CD4-positive, alpha-beta T cell (primary cell): ENCODE data around the gene TMCC3. TPM values are rescaled to one million over a fixed set of nuclear protein-coding genes. Genes with fewer than 3 reads are reported as not detected.

Source experiments
- ATAC-seq: fragments of 200-7000 bp; cut with Tn5 transposase; one replicate; pipeline ENCODE4 v1.10.0; 2022; ENCODE audit warnings: mild to moderate bottlenecking; ENCODE audit not compliant: poor library complexity
- CTCF ChIA-PET: fragments of 350-600 bp; sonication (Branson Sonifier 250); formaldehyde crosslinking; loops from one replicate; lab custom pipeline; 2021; ENCODE audit warnings: antibody characterized with exemption, inconsistent platforms; lab: Charles Lee
- POLR2A ChIA-PET: fragments of 350-600 bp; sonication (Branson Sonifier 250); formaldehyde crosslinking; loops from one replicate; lab custom pipeline; 2021; ENCODE audit warnings: antibody characterized with exemption, inconsistent platforms; lab: Charles Lee
- DNase-seq, 14 experiments: peaks; one replicate each; pipeline ENCODE4 v3.0.0-alpha.2; 2013 to 2020; ENCODE audit warnings: mixed read lengths in 2 of 14
- H3K27ac ChIP-seq, 2 donors: one replicate each; pipeline versions ENCODE4 v1.5.1 to v1.7.0; 2013; ENCODE audit warnings: low read length in 2 of 2, low read depth in 1 of 2, mild to moderate bottlenecking in 1 of 2
- H3K27me3 ChIP-seq, 2 experiments: 1 replicate in 1 of 2; 2 replicates in 1 of 2; pipeline versions ENCODE4 v1.6.1 to v1.7.0; 2013; ENCODE audit warnings: low read length in 2 of 2, control low read depth in 1 of 2, mild to moderate bottlenecking in 1 of 2, moderate library complexity in 1 of 2; ENCODE audit not compliant: insufficient read depth in 2 of 2, control insufficient read depth in 1 of 2
- H3K36me3 ChIP-seq: one replicate; pipeline ENCODE4 v1.6.1; 2013; ENCODE audit warnings: low read length, control low read depth; ENCODE audit not compliant: insufficient read depth
- H3K4me1 ChIP-seq: one replicate; pipeline ENCODE4 v1.6.1; 2013; ENCODE audit warnings: low read length, control low read depth; ENCODE audit not compliant: insufficient read depth
- H3K4me3 ChIP-seq: one replicate; pipeline ENCODE4 v1.5.1; 2013; ENCODE audit warnings: mild to moderate bottlenecking, low read length, moderate library complexity
- H3K9me3 ChIP-seq, 2 experiments: 1 replicate in 1 of 2; 2 replicates in 1 of 2; pipeline versions ENCODE4 v1.6.1 to v1.7.0; 2013; ENCODE audit warnings: low read length in 2 of 2, mild to moderate bottlenecking in 2 of 2, control low read depth in 1 of 2, moderate library complexity in 1 of 2; ENCODE audit not compliant: control insufficient read depth in 1 of 2, insufficient read depth in 1 of 2
- H3K27ac Mint-ChIP-seq: one replicate; pipeline ENCODE4 v1.8.0; 2020; ENCODE audit warnings: mixed read lengths
- H3K27me3 Mint-ChIP-seq: one replicate; pipeline ENCODE4 v1.8.0; 2021; ENCODE audit warnings: mixed read lengths
- H3K36me3 Mint-ChIP-seq: one replicate; pipeline ENCODE4 v1.8.0; 2021; ENCODE audit warnings: low read depth, mixed read lengths
- H3K4me1 Mint-ChIP-seq: one replicate; pipeline ENCODE4 v1.8.0; 2021; ENCODE audit warnings: low read depth, mixed read lengths
- H3K4me3 Mint-ChIP-seq: one replicate; pipeline ENCODE4 v1.8.0; 2020; ENCODE audit warnings: mild to moderate bottlenecking, mixed read lengths
- H3K9me3 Mint-ChIP-seq: one replicate; pipeline ENCODE4 v1.8.0; 2020; ENCODE audit warnings: mixed read lengths
- intact Hi-C, 2 experiments: fragments of 100-400 bp; cut with DNase I in 1 of 2; cut with micrococcal nuclease in 1 of 2; formaldehyde crosslinking; loops; one replicate each; pipeline versions ENCODE4 v1.15.1 to v1.9.0; 2023 to 2025; cut with DNase I, micrococcal nuclease
- total RNA-seq, 174 experiments: library from RNA in 2 of 174; stranded (reverse) in 2 of 174; gene quantifications; one replicate each; pipeline ENCODE4 v1.2.3 and lab custom pipeline; 2021 to 2026
- TF ChIP-seq, protein P1 (sequence below): fragments of 200-600 bp; IDR thresholded peaks from one replicate; pipeline ENCODE4 v1.8.0; 2022; ENCODE audit warnings: antibody characterized with exemption, mild to moderate bottlenecking

Gene TMCC3
- total RNA-seq, 2 experiments from 2014 or later = 0.78 to 1.3 TPM

DNA sequence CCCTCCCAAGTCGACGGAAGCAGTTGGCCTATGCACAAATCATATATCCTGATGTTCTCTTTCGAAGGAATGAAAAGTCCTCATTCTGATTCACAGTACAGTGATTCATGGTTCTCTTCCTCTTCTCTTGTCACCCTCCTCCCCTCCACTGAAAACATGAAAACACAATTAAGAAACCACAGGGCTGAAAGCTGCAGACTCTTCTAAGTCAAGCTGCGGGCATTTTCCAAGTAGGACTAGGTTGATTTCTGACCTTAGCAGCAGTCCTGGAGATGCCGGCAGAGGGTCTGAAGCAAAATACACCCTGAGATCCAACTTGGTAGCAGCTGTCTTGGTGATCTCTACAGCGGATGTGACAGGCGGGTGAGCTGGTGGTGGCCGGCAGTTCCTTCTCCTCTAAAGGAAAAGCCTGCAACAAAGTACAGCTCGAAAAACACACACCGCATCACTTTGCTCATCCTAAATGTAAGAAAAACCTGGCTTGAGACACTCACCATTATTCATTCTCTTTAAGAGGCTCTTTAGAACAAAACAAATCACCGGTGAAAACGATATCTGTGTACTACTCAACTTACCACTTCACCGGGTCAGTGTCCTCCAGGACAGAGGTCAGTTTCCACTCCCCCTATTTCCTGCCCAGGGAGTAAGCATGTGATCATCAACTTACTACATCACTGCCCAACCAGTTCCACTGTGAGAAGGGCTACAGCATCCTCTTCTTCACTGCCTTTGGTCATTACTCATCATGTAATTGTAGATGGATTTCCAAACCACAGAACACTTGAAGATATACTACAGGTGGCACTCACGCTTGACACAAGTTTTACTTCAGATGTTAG lies 6.0 kb downstream of the TMCC3 start:
- no peaks in the 10 kb centered on the region for H3K9me3 ChIP-seq
- no peaks in the 10 kb centered on the region for H3K9me3 Mint-ChIP-seq
- no peak overlapping the region for H3K4me3 Mint-ChIP-seq
- peaks cover 20% of the 10 kb centered on the region for H3K4me1 ChIP-seq
- ATAC-seq = no peak
- H3K27me3 Mint-ChIP-seq = peaks cover 45% of the 10 kb centered on the region
- peak in 3 of 14 experiments; percentile 29 to 57 (median 45) for DNase-seq
- H3K4me1 Mint-ChIP-seq = peaks cover 15% of the 10 kb centered on the region
- TF ChIP-seq, protein P1, sequence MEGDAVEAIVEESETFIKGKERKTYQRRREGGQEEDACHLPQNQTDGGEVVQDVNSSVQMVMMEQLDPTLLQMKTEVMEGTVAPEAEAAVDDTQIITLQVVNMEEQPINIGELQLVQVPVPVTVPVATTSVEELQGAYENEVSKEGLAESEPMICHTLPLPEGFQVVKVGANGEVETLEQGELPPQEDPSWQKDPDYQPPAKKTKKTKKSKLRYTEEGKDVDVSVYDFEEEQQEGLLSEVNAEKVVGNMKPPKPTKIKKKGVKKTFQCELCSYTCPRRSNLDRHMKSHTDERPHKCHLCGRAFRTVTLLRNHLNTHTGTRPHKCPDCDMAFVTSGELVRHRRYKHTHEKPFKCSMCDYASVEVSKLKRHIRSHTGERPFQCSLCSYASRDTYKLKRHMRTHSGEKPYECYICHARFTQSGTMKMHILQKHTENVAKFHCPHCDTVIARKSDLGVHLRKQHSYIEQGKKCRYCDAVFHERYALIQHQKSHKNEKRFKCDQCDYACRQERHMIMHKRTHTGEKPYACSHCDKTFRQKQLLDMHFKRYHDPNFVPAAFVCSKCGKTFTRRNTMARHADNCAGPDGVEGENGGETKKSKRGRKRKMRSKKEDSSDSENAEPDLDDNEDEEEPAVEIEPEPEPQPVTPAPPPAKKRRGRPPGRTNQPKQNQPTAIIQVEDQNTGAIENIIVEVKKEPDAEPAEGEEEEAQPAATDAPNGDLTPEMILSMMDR = no peak
- H3K27ac ChIP-seq = no peak overlapping the region
- H3K27ac Mint-ChIP-seq = no peak overlapping the region
- H3K36me3 Mint-ChIP-seq = no peaks in the 10 kb centered on the region
- intact Hi-C loops = no loop called here
- no peaks in the 10 kb centered on the region for H3K36me3 ChIP-seq
- ChIA-PET POLR2A (no interaction called here), CTCF (no interaction called here)
- H3K27me3 ChIP-seq = peaks cover 7 to 9% of the 10 kb centered on the region in 2 experiments
- peak overlapping the region; percentile 24 for H3K4me3 ChIP-seq

DNA sequence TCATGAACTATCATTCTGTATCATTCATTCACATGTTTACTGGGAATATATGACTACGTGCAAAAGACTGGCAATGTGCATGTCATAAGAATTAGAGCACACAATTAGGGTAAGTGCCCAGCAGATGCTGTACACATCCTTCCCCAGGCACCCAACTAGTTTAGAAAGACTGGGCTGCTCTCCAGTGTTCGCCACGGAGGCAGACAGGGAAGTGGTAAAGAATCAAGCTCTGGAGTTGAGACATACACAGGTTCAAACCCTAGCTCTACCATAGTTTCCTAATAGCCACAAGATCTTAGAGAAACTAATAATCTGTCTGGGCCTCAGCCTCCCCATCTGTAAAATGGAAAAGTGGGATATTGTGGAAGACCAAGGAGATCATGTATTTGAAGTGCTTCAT lies 6.8 kb downstream of the TMCC3 start:
- ATAC-seq (no peak), DNase-seq (peak in 3 of 14 experiments; percentile 10 to 27 (median 20))
- no peak overlapping the region for H3K4me3 Mint-ChIP-seq
- peaks cover 15% of the 10 kb centered on the region for H3K4me1 Mint-ChIP-seq
- no peaks in the 10 kb centered on the region for H3K36me3 ChIP-seq
- ChIA-PET CTCF (no interaction called here), POLR2A (no interaction called here)
- no peak overlapping the region for H3K27ac Mint-ChIP-seq
- no peak overlapping the region for H3K4me3 ChIP-seq
- no peaks in the 10 kb centered on the region for H3K36me3 Mint-ChIP-seq
- peaks cover 37% of the 10 kb centered on the region for H3K27me3 Mint-ChIP-seq
- H3K9me3 ChIP-seq = no peaks in the 10 kb centered on the region
- H3K27me3 ChIP-seq = peaks cover 1 to 3% of the 10 kb centered on the region in 2 experiments
- no peaks in the 10 kb centered on the region for H3K9me3 Mint-ChIP-seq
- TF ChIP-seq, protein P1 = no peak
- H3K4me1 ChIP-seq = peaks cover 17% of the 10 kb centered on the region
- intact Hi-C loops = no loop called here
- no peak overlapping the region for H3K27ac ChIP-seq

DNA sequence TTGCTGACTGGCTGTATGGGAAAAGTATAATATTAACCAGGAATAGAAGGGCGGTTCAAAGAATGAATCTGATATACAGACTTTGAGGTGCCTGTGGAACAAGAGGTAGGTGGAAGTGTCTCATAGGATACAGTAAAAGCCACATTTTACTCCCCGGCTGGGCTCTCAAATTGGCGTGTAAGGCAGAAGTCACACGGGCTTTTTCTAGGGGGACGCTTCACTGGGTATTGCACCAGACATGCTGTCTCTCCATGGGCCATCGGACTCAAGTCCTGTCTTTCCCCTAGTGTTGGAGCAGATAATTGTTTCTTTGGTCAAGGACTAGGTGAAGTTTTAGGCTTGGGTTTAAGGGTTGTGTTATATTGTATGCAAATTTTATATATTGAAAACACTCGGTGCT lies 9.1 kb downstream of the TMCC3 start:
- H3K4me1 Mint-ChIP-seq = peaks cover 15% of the 10 kb centered on the region
- no peak overlapping the region for H3K4me3 Mint-ChIP-seq
- TF ChIP-seq, protein P1 = no peak
- H3K9me3 Mint-ChIP-seq = no peaks in the 10 kb centered on the region
- H3K36me3 Mint-ChIP-seq = no peaks in the 10 kb centered on the region
- ChIA-PET POLR2A (no interaction called here), CTCF (no interaction called here)
- DNase-seq (no peak), ATAC-seq (no peak)
- peaks cover 21% of the 10 kb centered on the region for H3K27me3 Mint-ChIP-seq
- Histone ChIP-seq H3K4me1 (peaks cover 17% of the 10 kb centered on the region), H3K27ac (no peak overlapping the region), H3K27me3 (no peaks in the 10 kb centered on the region), H3K4me3 (no peak overlapping the region), H3K36me3 (no peaks in the 10 kb centered on the region), H3K9me3 (no peaks in the 10 kb centered on the region)
- no peak overlapping the region for H3K27ac Mint-ChIP-seq
- intact Hi-C loops = no loop called here
